NCI-H1092 (cell line): Measurements from ENCODE around the gene TMCC3.

Experiments
- DNase-seq: peaks from one replicate; lab custom pipeline; 2025; lab: John Stamatoyannopoulos, UW

Gene TMCC3

DNA sequence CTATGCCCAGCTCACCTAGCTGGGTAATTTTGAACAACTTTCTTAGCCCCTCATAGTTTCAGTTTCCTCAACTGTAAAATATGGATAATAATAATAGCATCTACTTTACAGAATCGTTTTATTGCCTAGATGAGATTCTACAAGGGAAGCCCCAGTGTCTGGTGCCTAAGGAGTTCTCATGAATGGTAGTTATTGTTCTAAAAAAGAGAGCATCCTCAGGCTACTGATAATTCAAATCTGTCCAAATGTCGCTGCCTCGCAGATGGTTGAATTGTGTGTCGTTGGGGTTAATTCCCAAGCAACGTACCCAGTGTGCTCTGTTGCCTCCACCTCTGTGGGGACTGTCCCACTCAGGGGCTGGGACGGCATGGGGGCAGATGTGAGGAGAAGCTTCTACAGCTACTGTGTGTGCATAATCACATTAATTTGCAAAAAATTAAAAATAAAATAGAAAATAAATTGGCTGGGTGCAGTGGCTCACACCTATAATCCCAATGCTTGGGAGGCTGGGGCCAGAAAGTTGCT lies 119.1 kb downstream of the TMCC3 start:
- DNase-seq: no peak

DNA sequence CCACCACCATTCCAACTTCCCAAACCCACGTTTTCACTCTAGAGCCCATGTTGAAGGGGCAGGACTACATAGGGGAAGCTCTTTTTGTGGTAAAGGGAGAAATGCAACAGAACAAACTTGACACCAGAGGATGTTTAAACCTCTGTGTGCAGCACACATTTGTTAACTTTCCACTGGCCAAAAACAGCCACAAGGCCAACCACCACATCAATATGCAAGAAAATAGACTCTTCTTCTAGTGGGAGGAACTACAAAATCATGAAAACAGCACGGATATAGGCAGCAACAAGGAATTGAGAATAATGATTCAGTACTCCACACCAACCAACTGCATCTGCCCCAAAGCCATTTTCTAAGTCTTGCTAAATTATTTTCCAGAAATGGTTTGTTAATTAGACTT lies 124.4 kb downstream of the TMCC3 start:
- no peak for DNase-seq
